ENCODE data around the gene CRIP2.

The CRIP2 gene

GRCh38 chr14:105477660-105478397 lies 3.2 kb downstream of the CRIP2 start:
- peak; percentile 74 for DNase-seq

GRCh38 chr14:105478398-105479251 lies 4.0 kb downstream of the CRIP2 start:
- DNase-seq, result no peak

- no peak for DNase-seq
These were observed 5.0 kb downstream of the CRIP2 start for GRCh38 chr14:105479431-105480158.

GRCh38 chr14:105480199-105480746 lies 5.7 kb downstream of the CRIP2 start:
- no peak for DNase-seq

- peak; percentile 90 for DNase-seq
These were observed 6.5 kb downstream of the CRIP2 start for GRCh38 chr14:105480807-105481801.

GRCh38 chr14:105481886-105482457 lies 7.4 kb downstream of the CRIP2 start:
- DNase-seq, result peak; percentile 98

GRCh38 chr14:105482486-105483110 lies 8.0 kb downstream of the CRIP2 start:
- no peak for DNase-seq

GRCh38 chr14:105483300-105484068 lies 8.9 kb downstream of the CRIP2 start:
- no peak for DNase-seq

GRCh38 chr14:105484069-105484996 lies 9.7 kb downstream of the CRIP2 start:
- DNase-seq, result peak; percentile 75

GRCh38 chr14:105484997-105485393 lies 10.4 kb downstream of the CRIP2 start:
- no peak for DNase-seq

- peak; percentile 72 for DNase-seq
These were observed 11.1 kb downstream of the CRIP2 start for GRCh38 chr14:105485739-105486162.

- no peak for DNase-seq
These were observed 11.7 kb downstream of the CRIP2 start, which contains the start of gene CRIP1 for GRCh38 chr14:105486163-105486973. Gene CRIP1 (plus strand): TSS chr14:105486886. CDS start chr14:105487260, 374 bp downstream.

- DNase-seq, result peak; percentile 52
These were observed 12.4 kb downstream of the CRIP2 start for GRCh38 chr14:105486974-105487448.

- peak; percentile 88 for DNase-seq
These were observed 12.9 kb downstream of the CRIP2 start for GRCh38 chr14:105487449-105487985.

GRCh38 chr14:105487986-105488777 lies 13.6 kb downstream of the CRIP2 start:
- DNase-seq, result no peak

- DNase-seq, result no peak
These were observed 14.3 kb downstream of the CRIP2 start for GRCh38 chr14:105488781-105489541.
